Esophagus mucosa (tissue), 1 donor: ENCODE data around the gene CANT1. TPM values are rescaled to one million over a fixed set of nuclear protein-coding genes. Genes with fewer than 3 reads are reported as not detected.
"Not testable (repeated sequence)": the region's sequence is repeated elsewhere in the genome, so short reads cannot be mapped to it uniquely, and the experiment has no call there.

Experiments used
- ATAC-seq: fragments of 200-7000 bp; cut with Tn5 transposase; one replicate; pipeline ENCODE4 v1.9.1; 2020
- total RNA-seq: library from RNA; stranded (reverse); gene quantifications from one replicate; pipeline ENCODE4 v1.2.4, GENCODE V29; 2023
- donor health status: DM: yes; HTN: yes; CAD: no.

Gene CANT1
- total RNA-seq, 1 donor from 2014 or later = 55.5 TPM

DNA sequence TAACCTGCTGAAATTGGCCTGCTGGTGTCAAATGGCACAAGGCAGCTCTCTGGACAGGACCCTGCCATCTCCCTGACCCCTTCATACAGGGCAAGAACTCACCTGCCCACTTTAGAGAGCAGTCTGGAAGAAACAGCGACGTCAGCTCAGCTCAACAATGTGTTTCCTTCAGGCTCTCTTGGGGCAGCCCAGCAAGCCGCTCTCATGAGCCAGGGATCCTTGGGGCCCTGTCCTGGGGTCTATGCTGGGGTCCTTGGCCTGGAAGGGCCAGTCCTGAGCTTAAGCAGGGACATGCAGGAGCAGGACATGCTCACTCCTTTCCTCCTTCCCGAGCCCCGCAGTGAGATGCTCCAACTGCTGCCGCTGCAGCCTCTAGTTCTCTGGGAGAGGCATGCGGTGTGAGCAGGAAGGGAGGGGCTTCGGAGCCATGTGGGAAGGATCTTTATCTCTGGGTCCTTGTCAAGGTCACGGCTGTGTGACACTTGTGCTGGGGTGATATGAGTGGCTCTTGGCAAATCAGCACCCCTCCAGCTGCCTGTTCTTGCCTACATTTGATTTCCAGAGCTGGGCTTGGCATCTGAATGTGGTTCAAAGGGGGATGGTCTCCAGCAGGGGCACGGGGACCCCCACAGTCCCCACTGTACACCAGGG lies 17.8 kb upstream of the CANT1 start:
- ATAC-seq = no peak

DNA sequence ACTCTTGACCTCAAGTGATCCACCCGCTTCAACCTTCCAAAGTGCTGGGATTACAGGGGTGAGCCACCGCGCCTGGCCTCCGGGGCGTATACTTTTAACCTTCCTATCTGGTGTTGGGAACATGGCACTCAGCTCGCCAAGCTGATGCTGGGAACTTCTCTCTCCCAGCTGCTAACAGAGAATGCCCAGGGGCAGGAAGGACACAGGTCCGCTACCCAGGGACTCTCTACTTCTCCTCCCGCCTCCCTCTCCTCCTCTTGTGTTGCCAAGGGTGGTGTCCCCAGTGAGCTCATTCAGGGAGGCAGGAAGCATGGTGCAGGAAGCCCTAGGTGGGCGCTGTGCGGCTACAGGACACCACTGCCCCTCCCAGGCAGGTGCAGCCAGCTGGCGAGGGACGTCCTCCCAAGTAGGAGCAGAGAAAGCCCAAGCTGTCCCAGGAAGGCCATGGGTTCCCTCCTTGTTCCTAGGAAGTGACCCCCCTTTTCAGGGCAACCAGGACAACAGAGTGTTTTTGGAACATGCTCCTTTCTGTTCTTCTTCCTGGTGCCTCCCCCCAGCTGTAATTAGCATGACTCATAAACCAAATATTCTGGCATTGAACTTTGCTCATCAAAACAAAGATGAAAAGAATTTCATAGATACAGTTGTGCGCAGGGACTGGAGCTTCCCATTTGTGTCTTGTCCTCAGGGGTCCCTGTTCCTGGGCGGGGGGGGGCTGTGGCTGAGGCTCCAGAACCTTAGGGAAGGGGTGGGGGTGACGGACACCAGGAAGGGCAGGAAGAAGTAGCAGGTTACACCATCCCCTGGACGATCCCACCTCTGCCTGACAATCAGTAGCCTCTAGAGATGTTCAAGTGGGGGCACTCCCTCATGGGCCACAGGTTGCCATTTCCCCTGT lies 17.1 kb upstream of the CANT1 start:
- ATAC-seq = peak; percentile 21

DNA sequence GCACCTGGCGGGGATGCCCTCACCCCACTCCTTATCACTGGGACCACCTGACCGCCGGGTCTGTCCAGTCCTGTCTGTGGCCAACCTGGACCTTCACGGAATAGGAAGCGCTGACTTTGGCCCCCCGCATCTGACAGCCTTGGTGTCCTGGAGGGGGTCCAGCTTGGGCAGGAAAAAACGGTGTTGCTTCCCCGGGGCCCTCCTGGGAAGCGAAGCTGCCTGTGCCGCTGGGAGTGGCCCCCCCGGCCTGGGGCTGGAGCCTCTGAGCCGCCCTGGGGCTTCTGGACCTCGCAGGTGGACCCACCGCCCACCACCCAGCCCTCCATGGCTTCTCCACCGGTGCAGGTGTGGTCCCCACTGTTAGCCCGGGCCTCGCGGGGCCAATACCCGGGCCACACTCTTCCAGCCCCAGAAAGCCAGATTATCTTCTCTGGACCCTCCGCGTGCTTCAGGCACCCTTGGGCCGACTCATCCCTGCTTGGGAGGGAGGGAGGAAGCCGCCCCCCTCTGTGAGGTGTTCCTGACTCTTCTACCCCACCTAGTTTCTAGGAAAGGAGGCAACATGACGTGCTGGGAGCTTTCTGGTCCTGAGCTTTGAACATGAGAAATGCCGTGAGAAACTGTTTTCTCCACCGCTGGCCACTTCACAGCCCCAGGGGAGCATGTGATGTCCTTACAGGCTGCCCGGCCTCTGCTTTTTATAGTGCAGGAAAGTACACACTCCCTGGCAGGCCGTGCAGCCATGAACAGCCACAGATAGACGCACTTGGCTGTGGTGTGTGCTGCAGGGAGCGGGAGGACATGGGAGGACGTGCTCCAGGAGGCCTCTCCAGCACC lies 15.6 kb upstream of the CANT1 start:
- ATAC-seq = no peak

DNA sequence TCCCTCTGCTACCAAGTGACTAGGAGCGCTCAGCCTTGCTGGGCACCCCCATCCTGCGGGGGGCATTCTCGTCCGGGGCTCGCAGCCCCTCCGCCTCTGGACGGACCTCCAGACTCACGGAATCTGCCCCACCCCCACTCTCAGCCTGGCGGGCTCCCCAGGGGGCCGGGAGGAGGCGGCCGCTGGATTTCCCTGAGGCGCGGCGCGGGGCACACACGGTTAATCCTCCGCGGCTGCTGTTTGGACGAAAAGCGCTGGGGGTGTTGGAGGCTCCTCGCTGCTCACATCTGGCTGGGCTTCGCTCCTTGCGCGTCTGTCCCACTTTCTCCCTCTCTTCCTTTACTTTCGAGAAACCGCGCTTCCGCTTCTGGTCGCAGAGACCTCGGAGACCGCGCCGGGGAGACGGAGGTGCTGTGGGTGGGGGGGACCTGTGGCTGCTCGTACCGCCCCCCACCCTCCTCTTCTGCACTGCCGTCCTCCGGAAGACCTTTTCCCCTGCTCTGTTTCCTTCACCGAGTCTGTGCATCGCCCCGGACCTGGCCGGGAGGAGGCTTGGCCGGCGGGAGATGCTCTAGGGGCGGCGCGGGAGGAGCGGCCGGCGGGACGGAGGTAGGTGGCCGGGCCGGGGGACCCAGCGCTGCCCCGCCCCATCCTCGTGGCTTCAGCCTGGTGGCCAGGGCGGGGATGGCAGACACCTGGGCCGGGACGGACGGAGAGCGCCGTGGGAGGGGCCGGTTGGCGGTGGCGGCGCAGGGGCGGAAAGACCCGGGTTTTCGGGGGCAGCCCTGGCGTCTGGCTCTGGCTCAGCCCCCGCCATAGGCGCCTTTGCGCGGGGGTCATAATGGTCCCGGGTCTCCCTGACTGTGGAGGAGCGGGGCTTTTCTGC lies 14.6 kb upstream of the CANT1 start, which contains the start of gene C1QTNF1:
TSS of gene C1QTNF1 (plus strand) at position 284 of the 886 bp plus-strand sequence. CDS start 19,800 bp downstream, outside the sequence.
- peak; percentile 52 for ATAC-seq

DNA sequence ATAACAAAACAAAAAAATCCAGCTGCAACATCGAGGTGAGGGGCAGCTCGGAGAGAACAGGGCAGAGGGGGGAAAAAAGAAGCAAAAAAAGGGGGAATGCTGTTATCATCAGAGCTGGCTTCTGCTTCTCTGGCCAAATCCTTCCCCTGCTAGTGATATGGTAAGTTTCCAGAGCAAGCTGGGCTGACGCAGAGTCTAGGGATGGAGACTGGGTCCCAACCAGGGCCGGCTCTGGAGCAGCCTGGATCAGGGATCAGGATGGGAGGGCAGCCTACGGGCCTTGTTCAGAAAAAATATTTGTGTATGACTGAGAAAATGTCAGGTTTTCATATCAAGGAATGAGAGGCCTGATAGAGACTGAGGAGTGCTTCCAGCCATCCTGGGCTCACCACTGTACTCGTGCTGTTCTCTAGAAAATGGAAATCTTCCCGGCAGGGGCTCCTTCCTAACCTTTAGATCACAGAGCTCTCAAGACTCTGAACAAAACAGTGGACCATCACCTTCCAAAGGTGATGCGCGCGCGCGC lies 13.7 kb upstream of the CANT1 start:
- ATAC-seq = no peak

DNA sequence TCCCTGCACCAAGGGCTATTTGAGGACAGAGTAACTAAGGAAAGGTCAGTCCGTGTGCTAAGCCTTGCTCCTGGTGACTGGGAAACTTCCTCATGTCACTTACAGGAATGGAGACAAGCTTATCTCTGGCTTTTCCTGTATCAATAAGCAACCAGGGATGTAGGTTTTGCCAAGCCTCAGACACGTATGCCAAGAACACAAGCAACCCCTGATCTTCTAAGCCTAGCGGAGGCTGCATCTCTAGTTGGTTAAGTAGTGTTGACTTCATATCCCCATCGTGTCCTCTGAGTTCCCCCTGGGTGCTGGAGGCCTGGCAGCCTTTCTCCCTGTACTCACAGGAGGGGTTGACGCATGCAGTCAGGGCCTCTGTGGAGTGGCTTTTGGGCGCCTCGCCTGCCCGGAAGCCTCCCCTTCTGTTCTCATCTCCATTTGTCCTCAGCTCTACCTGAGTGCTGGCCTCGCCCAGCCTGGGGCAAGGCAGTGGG lies 13.0 kb upstream of the CANT1 start:
- no peak for ATAC-seq

DNA sequence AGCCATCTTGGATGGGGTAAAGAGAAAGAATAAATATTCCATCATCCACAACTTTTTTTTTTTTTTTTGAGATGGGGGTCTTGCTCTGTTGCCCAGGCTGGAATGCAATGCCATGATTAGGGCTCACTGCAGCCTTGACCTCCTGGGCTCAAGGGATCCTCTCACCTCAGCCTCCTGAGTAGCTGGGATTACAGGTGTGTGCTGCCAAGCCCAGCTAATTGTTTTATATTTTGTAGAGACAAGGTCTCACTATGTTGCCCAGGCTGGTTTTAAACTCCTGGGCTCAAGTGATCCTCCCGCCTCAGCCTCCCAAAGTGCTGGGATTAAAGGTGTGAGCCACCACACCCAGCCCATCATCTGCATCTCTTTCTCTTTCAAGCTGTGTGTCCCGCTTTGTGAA lies 12.4 kb upstream of the CANT1 start:
- not testable (repeated sequence) for ATAC-seq

DNA sequence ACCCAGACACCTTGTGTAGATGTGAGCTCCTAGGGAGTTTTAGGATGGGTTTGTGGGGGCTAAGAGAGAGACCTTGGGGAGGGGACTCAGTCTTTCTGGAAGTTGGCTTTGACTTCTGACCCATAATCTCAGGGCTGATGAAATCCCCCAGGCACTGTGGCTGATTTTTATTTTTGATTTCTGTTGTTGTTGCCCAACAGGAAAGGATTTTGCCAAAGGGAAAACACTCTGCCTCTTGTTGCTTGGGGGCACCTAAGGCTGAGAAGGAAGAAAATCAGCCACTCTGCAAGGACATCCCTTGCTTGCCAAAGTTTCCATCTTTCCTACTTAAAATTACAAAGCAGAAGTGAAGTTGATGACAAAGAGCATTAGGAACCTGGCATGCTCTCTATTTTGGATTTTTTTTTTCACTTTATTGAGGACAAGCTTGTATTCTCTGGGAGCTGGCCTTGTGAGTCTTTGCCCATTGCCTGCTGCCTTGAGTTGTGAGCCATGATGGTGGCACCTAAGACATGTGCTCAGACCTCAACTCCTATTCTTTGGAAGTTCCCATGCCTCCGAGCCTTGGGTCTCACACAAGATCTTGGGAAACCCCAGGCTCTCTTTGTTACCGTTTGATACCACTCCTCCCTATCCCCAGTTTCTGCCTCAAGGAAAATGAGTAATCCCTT lies 11.2 kb upstream of the CANT1 start:
- ATAC-seq = no peak

DNA sequence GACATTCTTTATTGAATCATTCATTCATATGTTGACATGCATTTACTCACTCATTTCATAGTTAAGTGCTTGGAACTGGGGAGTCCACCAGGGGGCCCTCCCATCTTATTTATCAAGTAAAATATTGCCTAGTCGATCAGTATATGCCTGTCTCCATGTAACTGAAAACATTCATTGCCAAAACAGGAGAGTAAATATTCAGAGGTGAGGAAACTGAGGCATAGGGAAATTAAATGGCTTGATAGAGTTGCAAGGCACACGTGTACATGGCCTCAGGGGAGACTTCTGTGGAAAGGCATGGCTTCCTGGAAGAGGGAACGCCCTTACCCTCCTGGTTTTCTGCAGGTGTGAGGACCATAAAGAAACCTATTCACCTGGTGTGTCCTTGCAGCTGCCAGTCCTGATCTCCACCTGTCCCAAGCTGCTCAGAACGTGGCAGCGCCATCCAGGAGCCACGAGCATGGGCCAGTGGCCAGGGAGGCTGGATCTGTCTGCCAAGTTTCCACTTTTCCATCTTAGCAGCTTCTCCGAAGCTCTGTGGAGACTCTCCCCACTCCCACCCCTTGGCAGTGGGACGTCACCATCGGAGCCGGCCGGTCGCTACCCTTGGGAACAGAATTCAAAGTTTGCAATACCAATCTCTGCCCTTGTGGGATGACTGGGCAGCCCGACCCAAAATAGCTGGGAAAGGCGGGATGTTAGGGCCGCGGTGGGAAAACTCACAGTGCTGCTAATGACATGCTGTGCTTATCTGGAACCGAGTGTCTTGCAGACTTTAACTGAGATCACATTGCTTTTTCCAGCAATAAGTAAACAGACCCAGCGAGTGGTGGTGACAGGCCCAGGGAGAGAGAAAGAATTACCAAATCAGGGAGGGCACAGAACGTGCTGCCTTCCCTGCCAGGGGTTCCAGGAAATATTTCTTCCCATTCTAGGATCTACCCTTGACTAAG lies 10.3 kb upstream of the CANT1 start:
- peak; percentile 44 for ATAC-seq

DNA sequence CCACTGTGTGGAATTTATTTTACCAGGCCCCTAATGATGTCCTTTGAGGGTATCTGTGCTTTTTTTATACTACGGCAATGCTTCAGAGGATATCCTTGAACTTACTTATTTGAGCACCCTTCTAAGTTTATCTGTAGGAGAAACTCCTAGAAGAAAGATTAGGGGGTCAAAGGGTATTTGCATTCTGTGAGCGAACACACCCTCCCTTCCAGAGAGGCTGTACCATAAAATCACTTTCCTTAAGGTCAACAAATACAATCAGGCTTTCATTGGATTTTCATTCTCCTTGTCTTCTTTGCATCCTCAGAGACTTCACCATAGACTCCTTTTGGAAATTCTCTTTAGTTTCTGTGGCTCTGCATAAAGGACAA lies 9.7 kb upstream of the CANT1 start:
- ATAC-seq = no peak

DNA sequence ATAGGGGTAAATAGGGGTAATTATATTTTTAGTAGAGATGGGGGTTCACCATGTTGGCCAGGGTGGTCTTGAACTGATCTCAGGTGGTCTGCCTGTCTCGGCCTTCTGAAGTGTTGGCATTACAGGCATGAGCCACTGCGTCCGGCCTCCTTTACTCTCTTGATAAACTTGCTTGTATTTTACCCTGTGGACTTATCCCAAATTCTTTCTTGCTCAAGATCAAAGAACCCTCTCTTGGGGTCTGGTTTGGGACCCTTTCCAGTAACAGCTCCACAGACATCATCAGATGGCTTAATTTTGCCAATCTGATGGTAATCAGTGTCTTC lies 8.8 kb upstream of the CANT1 start:
- no peak for ATAC-seq

DNA sequence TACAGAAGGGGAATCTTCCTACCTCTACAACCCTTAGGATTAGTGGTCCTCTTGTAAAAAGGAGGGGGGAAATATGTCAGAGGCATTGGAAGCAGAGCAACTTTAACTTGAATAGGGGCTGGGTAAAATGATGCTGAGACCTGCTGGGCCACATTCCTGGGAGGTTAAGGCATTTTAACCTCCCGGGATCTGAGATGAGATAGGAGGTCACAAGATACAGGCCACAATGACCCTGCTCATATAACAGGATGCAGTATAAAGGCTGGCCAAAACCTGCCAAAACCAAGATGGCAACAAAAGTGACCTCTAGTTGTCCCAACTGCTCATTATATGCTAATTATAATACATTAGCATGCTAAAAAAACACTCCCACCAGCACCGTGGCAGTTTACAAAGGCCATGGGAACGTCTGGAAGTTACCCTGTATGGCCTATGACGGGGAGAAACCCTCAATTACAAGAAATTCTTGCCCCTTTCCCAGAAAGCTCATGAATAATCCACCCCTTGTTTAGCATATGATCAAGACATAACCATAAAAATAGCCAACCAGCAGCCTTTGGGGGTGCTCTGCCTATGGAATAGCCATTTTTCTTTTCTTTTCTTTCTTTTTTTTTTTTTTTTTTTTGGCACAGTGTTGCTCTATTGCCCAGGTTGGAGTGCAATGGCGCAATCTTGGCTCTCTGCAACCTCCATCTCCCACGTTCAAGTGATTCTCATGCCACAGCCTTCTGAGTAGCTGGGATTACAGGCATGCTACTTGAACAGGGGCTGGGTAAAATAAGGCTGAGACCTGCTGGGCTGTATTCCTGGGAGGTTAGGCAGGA lies 8.2 kb upstream of the CANT1 start:
- ATAC-seq = no peak

DNA sequence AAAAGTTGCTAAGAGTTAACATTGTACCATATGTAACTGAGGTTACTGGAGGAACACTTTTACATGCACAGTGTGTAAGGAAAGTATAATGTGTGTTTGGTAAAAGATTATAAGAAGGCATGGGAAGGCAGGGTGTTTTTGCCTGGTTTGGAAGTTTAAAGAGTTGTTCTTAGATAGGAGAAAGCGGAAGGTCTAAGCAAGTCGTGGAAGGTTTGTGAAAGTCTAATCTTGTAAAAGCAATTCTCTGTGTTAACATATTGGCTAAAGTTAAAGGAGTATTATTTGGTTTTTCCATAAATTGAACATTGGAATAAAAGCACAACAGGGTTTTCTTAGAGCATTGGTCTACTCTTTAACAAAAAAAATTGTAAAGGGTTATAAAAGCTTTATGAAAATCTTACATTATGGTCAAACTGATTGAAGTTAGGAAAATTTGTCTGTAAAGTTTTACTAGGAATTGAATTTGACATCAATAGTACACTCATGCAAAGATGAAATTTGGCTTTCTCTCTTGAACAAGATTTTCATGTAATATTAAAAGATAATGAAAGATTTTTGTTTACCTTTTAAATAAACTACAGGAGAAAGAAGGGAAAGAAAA lies 4.7 kb upstream of the CANT1 start:
- ATAC-seq = no peak

DNA sequence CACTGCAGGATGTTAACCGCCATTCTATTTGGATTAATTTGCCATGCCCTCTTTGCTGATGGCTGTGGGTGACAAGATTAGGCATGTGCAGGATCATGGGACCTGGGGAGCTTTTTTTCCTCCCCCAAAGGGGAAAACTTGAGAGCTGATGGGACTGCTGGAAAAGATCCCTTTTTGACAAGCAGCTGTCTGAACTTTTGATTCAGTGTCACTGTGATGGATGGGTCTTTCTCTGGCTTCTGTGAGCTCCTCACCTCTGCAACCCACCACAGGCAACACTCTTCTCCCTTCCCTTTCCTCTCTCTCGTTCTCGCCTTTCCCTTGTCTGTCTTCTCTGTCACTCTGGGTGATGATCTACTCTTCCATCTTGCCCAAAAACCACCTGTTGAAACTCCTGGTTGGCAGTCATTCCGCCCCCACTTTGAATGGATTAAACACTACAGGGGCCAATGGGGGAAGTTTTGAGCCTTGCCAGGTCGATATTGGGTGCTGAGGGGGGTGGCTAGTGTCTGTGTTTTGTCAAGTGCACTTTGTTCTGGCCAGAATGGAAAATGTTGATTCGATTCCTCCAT lies 3.1 kb upstream of the CANT1 start:
- ATAC-seq = no peak

DNA sequence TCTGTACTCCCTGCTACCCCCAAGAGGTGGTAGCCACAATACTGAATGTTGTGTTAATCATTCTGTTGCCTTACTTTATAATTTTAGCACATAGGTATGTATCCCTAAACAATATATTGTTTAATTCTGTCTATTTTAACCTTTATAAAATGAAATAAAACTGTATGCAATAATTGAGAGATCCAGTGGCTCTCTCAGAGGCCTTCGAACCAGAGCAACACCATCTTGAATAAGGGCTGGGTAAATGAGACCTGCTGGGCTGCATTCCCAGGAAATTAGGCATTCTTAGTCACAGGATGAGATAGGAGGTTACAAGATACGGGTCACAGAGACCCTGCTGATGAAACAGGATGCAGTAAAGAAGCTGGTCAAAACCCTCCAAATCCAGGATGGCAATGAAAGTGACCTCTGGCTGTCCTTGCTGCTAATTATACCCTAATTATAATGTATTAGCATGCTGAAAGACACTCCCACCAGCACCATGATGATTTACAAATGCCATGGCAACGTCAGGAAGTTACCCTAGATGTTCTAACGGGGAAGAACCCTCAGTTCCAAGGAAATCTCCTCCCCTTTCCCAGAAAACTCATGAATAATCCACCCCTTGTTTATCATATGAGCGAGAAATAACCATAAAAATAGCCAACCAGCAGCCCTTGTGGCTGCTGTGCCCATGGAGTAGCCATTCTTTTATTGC lies 2.0 kb upstream of the CANT1 start:
- peak; percentile 19 for ATAC-seq

DNA sequence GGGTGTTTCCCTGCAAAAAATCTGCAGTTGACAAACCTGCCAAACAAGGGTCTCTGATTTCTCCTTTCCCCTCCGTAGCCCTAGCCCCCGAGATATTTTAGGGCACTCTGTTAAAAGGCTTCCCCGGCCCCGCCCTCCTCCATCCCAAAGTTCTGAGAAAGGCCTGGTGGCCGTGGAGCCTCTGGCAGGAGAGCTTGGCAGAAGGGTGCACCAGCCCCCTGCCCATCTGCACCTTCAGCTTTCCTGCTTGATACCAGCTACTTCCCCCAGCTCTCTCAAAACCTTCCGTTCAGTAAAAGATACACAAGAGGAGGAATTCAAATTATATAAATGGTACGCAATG lies 711 bp upstream of the CANT1 start:
- no peak for ATAC-seq

DNA sequence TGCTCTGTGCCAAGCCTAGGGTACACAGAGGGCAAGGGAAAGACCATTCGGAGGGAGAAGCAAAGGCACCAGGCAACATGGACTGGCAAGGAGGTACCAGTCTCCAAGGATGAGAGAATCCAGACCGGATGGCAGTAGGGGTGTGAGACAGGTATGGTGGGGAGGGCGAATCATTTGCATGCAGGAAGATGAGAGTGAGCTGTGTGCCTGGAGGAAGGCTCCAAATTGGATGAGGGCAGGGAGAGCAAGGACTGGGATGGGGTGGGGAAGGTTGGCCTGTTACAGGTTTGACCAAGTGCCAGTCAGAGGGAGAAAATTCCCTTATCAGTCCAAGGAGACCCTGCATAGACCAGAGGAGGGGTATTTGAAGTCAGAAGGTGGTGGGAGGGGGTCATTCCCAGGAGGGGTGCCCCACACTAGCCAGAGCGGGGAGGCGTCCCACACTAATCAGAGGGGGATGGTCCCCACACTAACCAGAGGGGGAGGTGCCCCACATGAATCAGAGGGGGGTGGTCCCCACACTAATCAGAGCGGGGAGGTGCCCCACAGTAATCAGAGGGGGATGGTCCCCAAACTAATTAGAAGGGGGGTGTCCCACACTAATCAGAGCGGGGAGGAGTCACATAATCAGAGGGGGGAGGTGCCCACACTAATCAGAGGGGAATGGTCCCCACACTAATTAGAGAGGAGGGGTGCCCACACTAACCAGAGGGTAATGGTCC lies 737 bp downstream of the CANT1 start:
- ATAC-seq = peak; percentile 4
